Body of pancreas (tissue), 4 donors: ENCODE measurements around the gene KPNA4.

Experiments
- POLR2A ChIP-seq, 3 donors: fragments of 450-650 bp; IDR thresholded peaks; one replicate each; pipeline ENCODE4 v1.6.1; 2016; ENCODE audit warnings: antibody characterized with exemption in 3 of 3, mild to moderate bottlenecking in 2 of 3
- TF ChIP-seq, protein P1 (sequence below), 7 experiments: fragments of 450-650 bp in 4 of 7; fragments of 200-600 bp in 3 of 7; sonication (generic) in 3 of 7; IDR thresholded peaks; one replicate each; pipeline ENCODE4 v1.5.1; 2016 to 2019; ENCODE audit warnings: antibody characterized with exemption in 7 of 7

DNA sequence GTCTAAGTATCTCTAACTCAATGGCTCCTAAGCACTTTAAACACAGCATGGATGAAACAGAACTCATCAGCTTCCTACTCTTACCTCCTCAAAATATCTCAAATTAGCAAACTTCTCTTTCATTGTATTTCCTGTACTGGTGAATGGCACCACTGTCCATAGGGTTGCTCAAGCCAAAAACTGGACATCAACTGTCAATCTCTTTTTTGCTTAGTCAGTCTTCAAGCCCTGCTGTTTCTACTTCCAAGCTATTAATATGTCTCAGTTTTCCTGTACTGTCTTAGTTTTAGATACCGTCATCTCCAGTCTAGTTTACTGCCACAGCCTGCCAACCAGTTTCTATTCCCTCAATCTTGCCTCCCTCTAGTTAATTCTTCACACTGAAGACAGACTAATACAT, 48.3 kb upstream of the KPNA4 start:
- TF ChIP-seq, protein P1, sequence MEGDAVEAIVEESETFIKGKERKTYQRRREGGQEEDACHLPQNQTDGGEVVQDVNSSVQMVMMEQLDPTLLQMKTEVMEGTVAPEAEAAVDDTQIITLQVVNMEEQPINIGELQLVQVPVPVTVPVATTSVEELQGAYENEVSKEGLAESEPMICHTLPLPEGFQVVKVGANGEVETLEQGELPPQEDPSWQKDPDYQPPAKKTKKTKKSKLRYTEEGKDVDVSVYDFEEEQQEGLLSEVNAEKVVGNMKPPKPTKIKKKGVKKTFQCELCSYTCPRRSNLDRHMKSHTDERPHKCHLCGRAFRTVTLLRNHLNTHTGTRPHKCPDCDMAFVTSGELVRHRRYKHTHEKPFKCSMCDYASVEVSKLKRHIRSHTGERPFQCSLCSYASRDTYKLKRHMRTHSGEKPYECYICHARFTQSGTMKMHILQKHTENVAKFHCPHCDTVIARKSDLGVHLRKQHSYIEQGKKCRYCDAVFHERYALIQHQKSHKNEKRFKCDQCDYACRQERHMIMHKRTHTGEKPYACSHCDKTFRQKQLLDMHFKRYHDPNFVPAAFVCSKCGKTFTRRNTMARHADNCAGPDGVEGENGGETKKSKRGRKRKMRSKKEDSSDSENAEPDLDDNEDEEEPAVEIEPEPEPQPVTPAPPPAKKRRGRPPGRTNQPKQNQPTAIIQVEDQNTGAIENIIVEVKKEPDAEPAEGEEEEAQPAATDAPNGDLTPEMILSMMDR (IDR thresholded peaks at IDR 0.05), result no peak
- no peak for TF ChIP-seq POLR2A (IDR thresholded peaks at IDR 0.05)
